Measurements from ENCODE around the gene SYCP2L.

GRCh38 chr6:10960171-10960570 is 73.3 kb downstream of the SYCP2L start:
- TF ChIP-seq CTCF (IDR thresholded peaks at IDR 0.05; ENCODE audit: insufficient read depth, low read depth, low read length) (no peak), EZH2 (IDR thresholded peaks at IDR 0.05; ENCODE audit: insufficient read depth, low read length) (no peak)
